Measurements from ENCODE around the gene PTGR3. TPM values are rescaled to one million over a fixed set of nuclear protein-coding genes. Genes with fewer than 3 reads are reported as not detected.

The PTGR3 gene
- total RNA-seq, 1 experiment from 2014 or later, result 1.6 TPM

DNA sequence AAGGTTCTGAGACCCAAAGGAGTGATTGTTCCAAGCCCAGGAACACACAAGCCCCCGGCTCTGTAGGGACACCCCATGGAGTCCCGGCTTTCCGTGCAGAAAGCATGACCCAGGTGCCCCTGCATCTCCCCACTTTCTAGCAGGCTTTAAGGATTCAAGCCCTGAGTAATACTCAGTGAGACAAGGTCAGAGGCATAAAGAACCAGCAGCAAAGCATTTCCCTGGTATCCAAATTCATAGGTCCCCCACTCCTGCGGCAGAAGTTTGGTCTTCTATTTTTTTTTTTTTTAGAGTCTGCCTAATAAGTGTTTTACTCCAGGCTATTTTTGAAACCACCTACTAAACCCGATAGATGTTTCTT is 18.0 kb upstream of the PTGR3 start:
- no peaks in the 10 kb centered on the region for H3K4me1 ChIP-seq (ENCODE audit: insufficient read depth, low read length)
- no peak overlapping the region for H3K4me2 ChIP-seq (ENCODE audit: insufficient read depth, insufficient read length, low read length)
- no peak overlapping the region for H3K18ac ChIP-seq (ENCODE audit: insufficient read length, low read depth, low read length)
- H3K56ac ChIP-seq (ENCODE audit: insufficient read length, low read depth, low read length), result no peak overlapping the region
- H2BK20ac ChIP-seq (ENCODE audit: low read depth, low read length, poor library complexity, severe bottlenecking), result no peak overlapping the region
- H3K14ac ChIP-seq (ENCODE audit: insufficient read depth, low read length), result no peak overlapping the region; the same call in 1 of the 2 replicates
- Mint-ChIP-seq H3K4me3 (no peak overlapping the region), H3K36me3 (ENCODE audit: insufficient read depth in 1 of 3, low read depth in 3 of 3) (no peaks in the 10 kb centered on the region), H3K27me3 (ENCODE audit: low read depth) (no peaks in the 10 kb centered on the region; the same call in 1 of the 2 replicates), H3K27ac (no peak overlapping the region), H3K9me3 (no peaks in the 10 kb centered on the region), H3K4me1 (no peaks in the 10 kb centered on the region)
- no peak for DNase-seq
- H3K79me1 ChIP-seq (ENCODE audit: insufficient read depth, low read depth, low read length, poor library complexity, severe bottlenecking), result no peaks in the 10 kb centered on the region
- no peak overlapping the region for H4K5ac ChIP-seq (ENCODE audit: insufficient read length, low read depth, low read length)
- no peak overlapping the region for H3T11ph ChIP-seq (ENCODE audit: low read length)
- H4K91ac ChIP-seq (ENCODE audit: insufficient read length, low read depth, low read length), result no peak overlapping the region
- no peak overlapping the region for H4K8ac ChIP-seq (replicated peaks; ENCODE audit: insufficient read length, low read depth, low read length)
- WGBS (ENCODE audit: extremely low coverage, insufficient read length, low lambda C conversion rate), result no CpG with 5 or more reads among the region's 5 CpGs
- H2BK120ac ChIP-seq (ENCODE audit: low read depth, low read length, poor library complexity, severe bottlenecking), result no peak overlapping the region
- H4K20me1 ChIP-seq (ENCODE audit: control insufficient read depth, insufficient read depth, insufficient read length), result no peaks in the 10 kb centered on the region
- no peaks in the 10 kb centered on the region for H3K9me3 ChIP-seq (ENCODE audit: control insufficient read depth, low read depth, low read length)
- H2AFZ ChIP-seq (ENCODE audit: low read length), result no peak overlapping the region
- H3K27me3 ChIP-seq (ENCODE audit: insufficient read depth, low read length), result no peaks in the 10 kb centered on the region
- H3K23me2 ChIP-seq (ENCODE audit: insufficient read length, low read depth, low read length, poor library complexity, severe bottlenecking), result no peaks in the 10 kb centered on the region
- no peak overlapping the region for H2BK12ac ChIP-seq (ENCODE audit: insufficient read length, low read depth, low read length)
- H2AK5ac ChIP-seq (ENCODE audit: insufficient read length, low read length), result no peak overlapping the region
- no peak overlapping the region for H3K23ac ChIP-seq (ENCODE audit: insufficient read length, low read depth, low read length)
- H3K27ac ChIP-seq (ENCODE audit: insufficient read length, low read depth, low read length), result no peak overlapping the region
- TF ChIP-seq, protein P1, sequence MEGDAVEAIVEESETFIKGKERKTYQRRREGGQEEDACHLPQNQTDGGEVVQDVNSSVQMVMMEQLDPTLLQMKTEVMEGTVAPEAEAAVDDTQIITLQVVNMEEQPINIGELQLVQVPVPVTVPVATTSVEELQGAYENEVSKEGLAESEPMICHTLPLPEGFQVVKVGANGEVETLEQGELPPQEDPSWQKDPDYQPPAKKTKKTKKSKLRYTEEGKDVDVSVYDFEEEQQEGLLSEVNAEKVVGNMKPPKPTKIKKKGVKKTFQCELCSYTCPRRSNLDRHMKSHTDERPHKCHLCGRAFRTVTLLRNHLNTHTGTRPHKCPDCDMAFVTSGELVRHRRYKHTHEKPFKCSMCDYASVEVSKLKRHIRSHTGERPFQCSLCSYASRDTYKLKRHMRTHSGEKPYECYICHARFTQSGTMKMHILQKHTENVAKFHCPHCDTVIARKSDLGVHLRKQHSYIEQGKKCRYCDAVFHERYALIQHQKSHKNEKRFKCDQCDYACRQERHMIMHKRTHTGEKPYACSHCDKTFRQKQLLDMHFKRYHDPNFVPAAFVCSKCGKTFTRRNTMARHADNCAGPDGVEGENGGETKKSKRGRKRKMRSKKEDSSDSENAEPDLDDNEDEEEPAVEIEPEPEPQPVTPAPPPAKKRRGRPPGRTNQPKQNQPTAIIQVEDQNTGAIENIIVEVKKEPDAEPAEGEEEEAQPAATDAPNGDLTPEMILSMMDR (conservative IDR thresholded peaks at IDR 0.05), result no peak
- no peaks in the 10 kb centered on the region for H3K79me2 ChIP-seq (ENCODE audit: insufficient read depth, low read length)
- no peak overlapping the region for H2BK15ac ChIP-seq (ENCODE audit: low read depth, low read length)
- H2BK5ac ChIP-seq (ENCODE audit: insufficient read length, low read length), result no peak overlapping the region
- no peak overlapping the region for H3K4ac ChIP-seq (ENCODE audit: low read depth, low read length)
- no peak overlapping the region for H3K9ac ChIP-seq (ENCODE audit: extremely low read depth, insufficient read length, low read length)
